A549 (cell line): ENCODE data around the gene CCSAP. TPM values are rescaled to one million over a fixed set of nuclear protein-coding genes. Genes with fewer than 3 reads are reported as not detected.
A peak's percentile ranks its signal among the peaks of the same experiment; 100 is the strongest.

Experiments used
- ATAC-seq, 2 experiments: fragments of 200-7000 bp in 1 of 2; fragments of >200 bp in 1 of 2; cut with Nextera tagmentation in 1 of 2; cut with Tn5 transposase in 1 of 2; 3 replicates each; pipeline versions ENCODE4 v1.8.0 to v1.9.1; 2018 to 2020; ENCODE audit warnings: mild to moderate bottlenecking in 1 of 2, moderate library complexity in 1 of 2
- CTCF ChIA-PET: fragments of 300-600 bp; sonication (Branson Sonifier 250); formaldehyde crosslinking; extraction: SDS; loops from one replicate; lab custom pipeline; 2021; ENCODE audit warnings: antibody characterized with exemption, inconsistent platforms; lab: Yijun Ruan, JAX
- POLR2A ChIA-PET: fragments of 350-600 bp; formaldehyde crosslinking; extraction: SDS; loops from one replicate; lab custom pipeline; 2021; ENCODE audit warnings: antibody characterized with exemption, inconsistent platforms; lab: Yijun Ruan, JAX
- DNase-seq, 2 experiments: peaks; one replicate each; pipeline versions ENCODE4 v3.0.0 to v3.0.0-alpha.2; 2011 to 2016; ENCODE audit warnings: low read depth in 1 of 2, low spot score in 1 of 2
- FAIRE-seq: peaks from 2 replicates; lab custom pipeline; 2011; peaks lifted over from hg19 to GRCh38; lab: Jason Lieb, UNC
- H3K27ac ChIP-seq, 2 experiments: fragments of >200 bp; sonication (Bioruptor Twin); formaldehyde crosslinking; 3 replicates each; pipeline ENCODE4 v1.5.1; 2016 to 2017
- H3K4me1 ChIP-seq: fragments of >200 bp; sonication (Bioruptor Twin); formaldehyde crosslinking; 3 replicates; pipeline ENCODE4 v1.6.1; 2016
- H3K4me2 ChIP-seq: fragments of >200 bp; sonication (Bioruptor Twin); formaldehyde crosslinking; 3 replicates; pipeline ENCODE4 v1.6.1; 2016
- H3K4me3 ChIP-seq: fragments of >200 bp; sonication (Bioruptor Twin); formaldehyde crosslinking; 3 replicates; pipeline ENCODE4 v1.5.1; 2016
- H3K9me3 ChIP-seq: fragments of >200 bp; sonication (Bioruptor Twin); formaldehyde crosslinking; 3 replicates; pipeline ENCODE4 v1.6.1; 2016
- ATOH8 ChIP-seq: fragments of 250-450 bp; sonication (Bioruptor Pico); IDR thresholded peaks from 2 replicates; pipeline ENCODE4 v1.5.0; 2020; ENCODE audit warnings: low read depth, mild to moderate bottlenecking, moderate library complexity
- CBX2 ChIP-seq: fragments of 200-600 bp; sonication (generic); IDR thresholded peaks from 2 replicates; pipeline ENCODE4 v1.6.1; 2016; ENCODE audit warnings: low read depth, mild to moderate bottlenecking, borderline replicate concordance
- CHD2 ChIP-seq: fragments of 150-350 bp; IDR thresholded peaks from 2 replicates; pipeline ENCODE4 v1.6.1; 2014; ENCODE audit warnings: low read length; ENCODE audit not compliant: partially characterized antibody
- E2F6 ChIP-seq: IDR thresholded peaks from 2 replicates; pipeline ENCODE4 v1.6.1; 2012; ENCODE audit warnings: low read depth, borderline replicate concordance
- EHF ChIP-seq: fragments of 250-450 bp; sonication (Bioruptor Pico); IDR thresholded peaks from 2 replicates; pipeline ENCODE4 v1.5.0; 2020; ENCODE audit warnings: mild to moderate bottlenecking
- EHMT2 ChIP-seq: fragments of 200-600 bp; sonication (generic); IDR thresholded peaks from 2 replicates; pipeline ENCODE4 v1.6.1; 2016; ENCODE audit warnings: antibody characterized with exemption, low read depth, mild to moderate bottlenecking, moderate library complexity
- EP300 ChIP-seq, 2 experiments: fragments of >200 bp; sonication (Bioruptor Twin); formaldehyde crosslinking; IDR thresholded peaks; 2 replicates in 1 of 2; 3 replicates in 1 of 2; pipeline ENCODE4 v1.6.1; 2016 to 2017
- FOSL2 ChIP-seq, 2 experiments: fragments of 450-650 bp in 1 of 2; fragments of >200 bp in 1 of 2; sonication (Bioruptor Twin) in 1 of 2; formaldehyde crosslinking; IDR thresholded peaks; 2 replicates each; pipeline versions ENCODE4 v1.5.0 to v1.6.1; 2016 to 2020; ENCODE audit warnings: mild to moderate bottlenecking in 1 of 2, moderate library complexity in 1 of 2
- FOXS1 ChIP-seq: fragments of 250-450 bp; sonication (Bioruptor Pico); IDR thresholded peaks from 2 replicates; pipeline ENCODE4 v1.5.0; 2020; ENCODE audit warnings: mild to moderate bottlenecking, moderate library complexity
- GATA3 ChIP-seq: IDR thresholded peaks from 2 replicates; pipeline ENCODE4 v1.6.1; 2012; ENCODE audit warnings: borderline replicate concordance
- HEYL ChIP-seq: fragments of 250-450 bp; sonication (Bioruptor Pico); IDR thresholded peaks from 2 replicates; pipeline ENCODE4 v1.8.0; 2021; ENCODE audit warnings: mild to moderate bottlenecking, moderate library complexity
- MAFK ChIP-seq: fragments of 450-650 bp; IDR thresholded peaks from 2 replicates; pipeline ENCODE4 v1.6.1; 2014; ENCODE audit not compliant: partially characterized antibody
- NR3C1 ChIP-seq: fragments of >200 bp; sonication (Bioruptor Twin); formaldehyde crosslinking; IDR thresholded peaks from 3 replicates; pipeline ENCODE4 v1.6.1; 2017
- PBX3 ChIP-seq: IDR thresholded peaks from 2 replicates; pipeline ENCODE4 v1.6.1; 2012
- POLR2AphosphoS2 ChIP-seq: conservative IDR thresholded peaks from 2 replicates; pipeline ENCODE4 v1.6.1; 2012; ENCODE audit warnings: low read length, improper control_type of control experiment, inconsistent platforms
- RAD21 ChIP-seq, 2 experiments: fragments of >200 bp in 1 of 2; sonication (Bioruptor Twin) in 1 of 2; formaldehyde crosslinking in 1 of 2; IDR thresholded peaks in 1 of 2; conservative IDR thresholded peaks in 1 of 2; 2 replicates in 1 of 2; 3 replicates in 1 of 2; pipeline ENCODE4 v1.6.1; 2012 to 2018; ENCODE audit warnings: inconsistent platforms in 1 of 2
- RARB ChIP-seq: fragments of 250-450 bp; sonication (Bioruptor Pico); IDR thresholded peaks from 2 replicates; pipeline ENCODE4 v1.8.0; 2021; ENCODE audit warnings: mild to moderate bottlenecking, moderate library complexity
- RCOR1 ChIP-seq: fragments of 150-350 bp; IDR thresholded peaks from 2 replicates; pipeline ENCODE4 v1.6.1; 2014; ENCODE audit warnings: antibody characterized with exemption, low read length, low read depth
- REST ChIP-seq: fragments of 200-600 bp; sonication (generic); IDR thresholded peaks from 2 replicates; pipeline ENCODE4 v1.6.1; 2016; ENCODE audit warnings: antibody characterized with exemption, mild to moderate bottlenecking, moderate library complexity
- RNF2 ChIP-seq: fragments of 200-600 bp; sonication (generic); IDR thresholded peaks from 2 replicates; pipeline ENCODE4 v1.6.1; 2016; ENCODE audit warnings: low read depth, mild to moderate bottlenecking, antibody characterized with exemption, moderate library complexity, borderline replicate concordance
- TFCP2L1 ChIP-seq: fragments of 250-450 bp; sonication (Bioruptor Pico); IDR thresholded peaks from 2 replicates; pipeline ENCODE4 v1.5.0; 2021; ENCODE audit warnings: mild to moderate bottlenecking
- ZNF302 ChIP-seq: fragments of 250-450 bp; sonication (Bioruptor Pico); IDR thresholded peaks from 2 replicates; pipeline ENCODE4 v1.9.0; 2021; ENCODE audit warnings: inconsistent platforms, mild to moderate bottlenecking, moderate library complexity
- WGBS: methylation state at CpG from one replicate; pipeline ENCODE4 v1.1.6; 2017; ENCODE audit errors: missing lambda C conversion rate; 5-methylcytosine and 5-hydroxymethylcytosine counted together
- polyA plus RNA-seq, 4 experiments: library from polyadenylated mRNA; depleted of rRNA in 3 of 4; stranded (reverse); fragments of >200 nt; fragmentation: RNase III in 1 of 4; extraction: RNeasy Plus Mini Kit Qiagen cat#74134 plus additional on column Dnase treatment in 1 of 4; gene quantifications; 2 replicates in 3 of 4; 3 replicates in 1 of 4; pipeline ENCODE4 v1.2.3, GENCODE V29; 2011 to 2017

CCSAP gene
- polyA plus RNA-seq, 2 of the 4 experiments (the other 2 are of a cell fraction) = 6.4 to 9.1 TPM

- H3K4me3 ChIP-seq = no peak overlapping the region
- ATAC-seq (no peak), FAIRE-seq (no peak), DNase-seq (no peak)
- WGBS = 88% methylated on average over 1 of the region's 1 CpG
- no peaks in the 10 kb centered on the region for H3K9me3 ChIP-seq
- no peak for TF ChIP-seq ZNF302 (CRISPR knock-in tag)
- TF ChIP-seq RARB (CRISPR knock-in tag) = no peak
- no peak for TF ChIP-seq TFCP2L1 (CRISPR knock-in tag)
- ChIA-PET POLR2A (no interaction called here), CTCF (interaction anchor here (1.1 to 1.7 kb wide), 4 partner anchors 23 to 554 kb away, joined by 3 to 5 read pairs (median 3); partner anchors contain the start of gene RHOU)
- no peak overlapping the region for H3K27ac ChIP-seq
- H3K4me2 ChIP-seq = no peak overlapping the region
- H3K4me1 ChIP-seq = peaks cover 11% of the 10 kb centered on the region; the same call in 1 of the 3 replicates
Observed at GRCh38 chr1:229288516-229288915, 54.3 kb downstream of the CCSAP start.

- no peaks in the 10 kb centered on the region for H3K9me3 ChIP-seq
- no peak overlapping the region for H3K4me2 ChIP-seq
- H3K27ac ChIP-seq = no peak overlapping the region
- WGBS = 100% methylated on average over 1 of the region's 1 CpG
- POLR2A ChIA-PET = no interaction called here
- H3K4me1 ChIP-seq = peaks cover 11% of the 10 kb centered on the region; the same call in 1 of the 3 replicates
- FAIRE-seq (no peak), DNase-seq (no peak)
- H3K4me3 ChIP-seq = no peak overlapping the region
- no peak for TF ChIP-seq E2F6
- no peak for TF ChIP-seq RNF2
- TF ChIP-seq GATA3 = no peak
- no peak for TF ChIP-seq FOXS1
- no peak for TF ChIP-seq HEYL (CRISPR knock-in tag)
- TF ChIP-seq RAD21 (conservative IDR thresholded peaks at IDR 0.05 in 1 of 2, IDR thresholded peaks at IDR 0.05 in 1 of 2) = no peak
- TF ChIP-seq POLR2AphosphoS2 = no peak
- TF ChIP-seq EHMT2 = no peak
- TF ChIP-seq REST = no peak
- TF ChIP-seq CBX2 = no peak
- TF ChIP-seq, all 56 proteins: peak for 0
- CTCF ChIA-PET = interaction anchor here (0.9 to 1.7 kb wide), 2 partner anchors 9 to 29 kb away, joined by 3 to 5 read pairs; no protein-coding TSS in a partner anchor
- ATAC-seq = no peak; a peak in 1 of 6 replicates
Observed at GRCh38 chr1:229287267-229287666, 55.6 kb downstream of the CCSAP start.

GRCh38 chr1:229286099-229286766 is 56.6 kb downstream of the CCSAP start:
- no peak overlapping the region for H3K4me3 ChIP-seq
- POLR2A ChIA-PET = no interaction called here
- ATAC-seq (no peak), DNase-seq (no peak), FAIRE-seq (no peak)
- H3K27ac ChIP-seq = no peak overlapping the region
- H3K4me2 ChIP-seq = no peak overlapping the region
- CTCF ChIA-PET = no interaction called here
- TF ChIP-seq EHMT2 = no peak
- peak; percentile 69 for TF ChIP-seq MAFK
- 82% methylated on average over 2 of the region's 2 CpGs for WGBS
- no peaks in the 10 kb centered on the region for H3K9me3 ChIP-seq
- peaks cover 11% of the 10 kb centered on the region; the same call in 1 of the 3 replicates for H3K4me1 ChIP-seq

GRCh38 chr1:229285440-229285839 is 57.4 kb downstream of the CCSAP start:
- peaks cover 18% of the 10 kb centered on the region; the same call in 1 of the 3 replicates for H3K4me1 ChIP-seq
- CTCF ChIA-PET = interaction anchor here (0.8 kb wide), 1 partner anchor 13 kb away, joined by 3 read pairs; no protein-coding TSS in a partner anchor
- POLR2A ChIA-PET = no interaction called here
- WGBS = 75% methylated on average over 2 of the region's 2 CpGs
- no peak for FAIRE-seq
- ATAC-seq = no peak
- no peaks in the 10 kb centered on the region for H3K9me3 ChIP-seq
- H3K27ac ChIP-seq = no peak overlapping the region
- H3K4me3 ChIP-seq = no peak overlapping the region
- no peak overlapping the region for H3K4me2 ChIP-seq
- DNase-seq = no peak
- TF ChIP-seq NR3C1 (no peak), EHF (CRISPR knock-in tag) (no peak), ATOH8 (CRISPR knock-in tag) (no peak), EP300 (IDR thresholded peaks at IDR 0.05) (no peak), ZNF302 (CRISPR knock-in tag) (no peak), RCOR1 (no peak), PBX3 (no peak), RNF2 (no peak), FOSL2 (IDR thresholded peaks at IDR 0.05) (no peak), FOSL2 (CRISPR knock-in tag; IDR thresholded peaks at IDR 0.05) (no peak), CHD2 (no peak)
